Fibroblast of villous mesenchyme (primary cell): Measurements from ENCODE around the gene PITX1. TPM values are rescaled to one million over a fixed set of nuclear protein-coding genes. Genes with fewer than 3 reads are reported as not detected.

Source experiments
- DNase-seq: peaks from one replicate; pipeline ENCODE4 v3.0.0-alpha.2; 2010; ENCODE audit warnings: low read depth
- H3K4me3 ChIP-seq: 2 replicates; pipeline ENCODE4 v1.5.1; 2011; ENCODE audit warnings: low read depth, mild to moderate bottlenecking, low read length
- CTCF ChIP-seq: IDR thresholded peaks from 2 replicates; pipeline ENCODE4 v1.5.1; 2012; ENCODE audit warnings: low read depth, mild to moderate bottlenecking, low read length; ENCODE audit not compliant: insufficient read depth
- total RNA-seq: library from RNA; depleted of rRNA; stranded (reverse); fragments of >200 nt; gene quantifications from 2 replicates; pipeline ENCODE4 v1.2.3, GENCODE V29; 2012

The PITX1 gene
- total RNA-seq, 1 donor, result 19.9 TPM

GRCh38 chr5:135073761-135074345 is 39.8 kb upstream of the PITX1 start:
- TF ChIP-seq CTCF, result no peak
- peak; percentile 22 for DNase-seq
- no peak overlapping the region for H3K4me3 ChIP-seq

GRCh38 chr5:135072387-135073281 is 38.6 kb upstream of the PITX1 start:
- no peak for TF ChIP-seq CTCF
- no peak for DNase-seq

GRCh38 chr5:135071311-135071710 is 37.3 kb upstream of the PITX1 start:
- no peak overlapping the region for H3K4me3 ChIP-seq
- DNase-seq, result no peak
- TF ChIP-seq CTCF, result no peak

More at GRCh38 chr5:135072387-135073281, 38.6 kb upstream of the PITX1 start:
- H3K4me3 ChIP-seq, result no peak overlapping the region

- DNase-seq, result no peak
- no peak overlapping the region for H3K4me3 ChIP-seq
- no peak for TF ChIP-seq CTCF
Measured at GRCh38 chr5:135069895-135070657, 36.0 kb upstream of the PITX1 start.

GRCh38 chr5:135069016-135069770 is 35.2 kb upstream of the PITX1 start:
- TF ChIP-seq CTCF, result no peak
- H3K4me3 ChIP-seq, result no peak overlapping the region
- DNase-seq, result no peak

GRCh38 chr5:135067587-135067986 is 33.6 kb upstream of the PITX1 start:
- no peak for DNase-seq
- no peak overlapping the region for H3K4me3 ChIP-seq
- no peak for TF ChIP-seq CTCF
